NCI-H748 treated with DMSO at 0.1 percent for 48 hours (cell line): ENCODE measurements around the gene CHST15.

ENCODE experiments used
- DNase-seq: peaks from one replicate; lab custom pipeline; 2025; lab: John Stamatoyannopoulos, UW

The CHST15 gene

DNA sequence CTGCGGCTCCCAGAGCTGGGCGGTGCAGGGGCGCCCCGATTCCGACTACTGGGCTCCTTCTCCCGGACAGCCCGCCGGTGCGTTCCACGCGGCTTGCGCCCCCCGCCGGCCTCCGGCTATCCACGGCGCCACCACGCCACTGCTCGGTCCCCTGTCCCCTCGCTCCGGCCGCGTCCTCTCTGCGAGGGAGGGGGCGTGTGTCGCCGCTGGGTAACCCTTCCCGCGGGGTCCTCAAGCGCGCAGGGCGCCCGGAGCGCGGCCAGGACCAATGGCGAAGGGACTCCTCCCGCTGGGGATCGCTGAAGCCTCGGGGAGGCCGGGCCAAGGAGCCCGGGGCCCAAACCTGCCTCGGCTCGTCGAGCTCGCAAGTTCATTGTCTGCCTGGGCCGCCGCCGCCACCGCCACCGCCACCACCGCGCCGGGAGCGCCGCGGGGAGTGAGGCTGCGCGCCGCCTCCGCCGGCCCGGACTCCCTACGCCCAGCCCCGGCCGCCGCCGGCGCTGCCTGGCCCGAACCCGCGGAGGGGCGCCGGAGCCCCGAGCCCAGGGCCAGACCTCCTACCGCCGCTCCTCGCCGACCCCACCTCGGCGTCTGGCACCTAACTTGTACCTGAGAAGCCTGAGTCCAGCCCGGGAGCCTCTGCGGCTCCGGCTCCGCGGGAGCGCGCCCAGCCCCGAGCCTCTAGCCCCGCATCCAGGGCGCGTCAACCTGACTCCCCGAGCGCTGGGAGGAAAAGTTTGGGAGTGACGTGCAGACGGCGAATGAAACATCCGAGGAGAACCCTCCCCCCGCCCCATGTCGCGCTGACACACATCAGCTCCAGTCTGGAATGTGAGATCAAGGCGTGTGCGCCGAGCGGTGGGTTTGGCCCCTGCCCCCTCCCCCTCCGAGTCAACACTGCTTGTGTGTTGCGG, at the start of gene CHST15:
Gene CHST15 (minus strand): TSS at position 739 of the 914 bp plus-strand sequence. CDS start 47,386 bp downstream, outside the sequence.
- DNase-seq: no peak

DNA sequence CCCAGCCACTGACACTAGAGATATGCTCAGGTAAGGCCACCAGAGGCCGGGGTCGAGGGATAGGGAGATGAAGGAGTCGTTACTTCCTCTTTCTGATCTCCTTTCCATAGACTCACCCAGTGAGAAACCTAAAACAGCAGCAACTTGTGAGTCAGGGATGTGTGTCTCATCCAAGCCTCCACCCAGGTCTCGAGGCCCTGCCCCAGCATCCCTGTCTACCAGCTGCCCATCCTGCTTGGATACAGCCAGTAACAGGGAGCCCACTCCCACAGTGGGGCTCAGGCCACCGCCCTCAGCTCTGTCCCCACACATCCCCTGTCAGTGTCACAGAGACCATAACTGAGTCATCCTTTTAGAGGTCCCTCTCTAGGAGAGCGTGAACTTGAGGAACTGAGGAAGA, 49.6 kb upstream of the CHST15 start:
- DNase-seq: no peak

DNA sequence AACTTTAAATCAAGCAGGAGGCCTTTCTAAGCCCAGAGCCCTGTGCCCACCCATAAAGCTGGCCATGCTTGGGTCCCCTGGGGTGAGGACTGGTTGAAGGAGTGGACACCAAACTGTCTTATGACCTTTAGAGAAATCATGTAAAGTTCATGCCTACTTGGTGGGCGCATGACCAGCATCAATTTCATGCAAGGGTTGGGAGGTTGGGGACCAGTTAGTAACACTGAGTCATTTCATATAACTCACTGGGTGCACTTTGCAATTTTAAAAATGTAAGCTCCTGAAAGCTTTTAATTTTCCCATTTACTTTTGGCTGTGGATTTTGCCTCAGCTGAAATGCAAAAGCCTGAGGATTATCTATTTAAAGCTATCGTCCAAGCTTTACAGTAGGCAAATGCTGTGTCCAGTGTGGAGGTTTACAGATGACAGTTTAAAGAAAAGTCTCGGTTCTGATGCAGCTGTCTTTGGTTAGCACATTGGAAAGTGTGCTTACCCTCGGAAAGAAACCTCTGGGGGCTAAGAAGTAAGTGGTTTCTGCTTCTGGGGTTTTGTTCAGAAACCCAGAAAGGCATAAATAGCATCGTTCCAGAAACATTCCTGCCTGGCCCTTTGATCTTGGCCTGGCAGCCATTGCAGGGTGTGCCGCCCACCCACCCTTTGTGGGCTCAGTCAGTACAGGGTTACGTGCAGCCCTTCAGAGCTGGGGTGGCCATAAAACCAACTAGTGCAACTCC, 48.8 kb upstream of the CHST15 start:
- no peak for DNase-seq

GRCh38 chr10:124138883-124139348, 45.5 kb upstream of the CHST15 start:
- no peak for DNase-seq

GRCh38 chr10:124138195-124138882, 44.9 kb upstream of the CHST15 start:
- no peak for DNase-seq

DNA sequence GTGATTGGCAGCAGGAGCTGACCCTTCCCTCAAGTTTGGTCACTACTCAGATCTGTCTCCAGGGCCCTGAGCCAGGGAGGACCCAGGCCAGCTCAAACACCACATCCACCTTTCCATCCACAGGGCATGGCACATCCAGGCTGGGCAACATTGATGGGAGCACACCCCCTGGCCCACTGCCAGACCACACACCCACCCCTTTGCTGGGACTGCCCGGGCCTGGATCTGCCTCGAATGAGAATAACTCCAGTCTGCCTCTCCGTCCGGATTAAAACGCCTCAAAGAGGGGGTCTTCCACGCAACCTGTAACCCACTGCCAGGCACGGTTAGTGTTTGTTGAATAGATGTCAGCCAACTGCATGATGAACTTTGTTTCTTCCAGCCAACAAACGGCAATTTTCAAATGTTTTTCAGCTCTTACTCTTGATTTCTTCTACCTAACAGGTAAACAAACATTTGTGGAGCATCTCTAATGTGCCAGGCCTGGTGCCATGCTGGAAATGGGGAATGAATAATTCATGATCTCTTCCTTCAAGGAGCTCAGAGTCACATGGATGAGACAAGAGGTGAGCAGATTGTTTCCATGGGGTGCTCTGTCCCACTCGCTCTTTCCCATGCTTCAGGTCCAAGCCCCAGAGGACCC, 41.0 kb upstream of the CHST15 start:
- DNase-seq: no peak

GRCh38 chr10:124132876-124133275, 39.5 kb upstream of the CHST15 start:
- no peak for DNase-seq

GRCh38 chr10:124132306-124132705, 38.9 kb upstream of the CHST15 start:
- DNase-seq: no peak

GRCh38 chr10:124131172-124131571, 37.8 kb upstream of the CHST15 start:
- DNase-seq: no peak

DNA sequence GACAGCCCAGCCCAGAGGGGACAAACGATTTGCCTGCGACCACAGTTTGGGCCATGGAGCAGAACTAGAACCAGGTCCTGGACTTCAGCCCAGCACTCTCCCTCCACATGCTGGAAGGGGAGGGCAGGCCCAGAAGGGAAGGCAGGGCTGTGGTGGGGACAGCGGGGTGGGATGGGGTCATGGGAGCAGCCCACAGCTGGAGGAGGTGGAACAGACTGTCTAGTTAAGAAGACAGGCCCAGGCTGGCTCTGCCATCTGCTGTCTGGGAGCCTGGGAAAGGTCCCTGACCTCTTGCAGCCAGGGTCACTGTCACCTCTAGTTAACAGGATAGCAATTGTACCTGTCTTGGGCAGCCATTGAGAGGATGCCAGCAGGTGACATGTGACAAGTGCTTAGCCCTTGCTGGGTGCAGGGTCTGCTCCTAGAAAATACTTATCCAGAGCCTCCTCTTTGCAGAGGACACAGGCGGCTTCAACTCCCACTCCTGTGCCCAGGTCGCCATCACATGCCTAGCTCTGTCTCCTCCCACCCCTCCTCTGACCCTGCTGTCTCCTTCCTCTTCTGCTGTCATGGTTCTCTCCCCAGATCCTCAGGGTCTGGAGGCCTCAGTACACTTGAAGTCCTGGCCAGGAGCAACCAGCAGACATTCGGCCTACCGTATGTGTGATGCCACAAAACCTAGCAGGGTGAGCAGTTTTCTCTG, 37.0 kb upstream of the CHST15 start:
- DNase-seq: no peak

- DNase-seq: no peak
Observed at GRCh38 chr10:124129471-124129870, 36.1 kb upstream of the CHST15 start.

- no peak for DNase-seq
Observed at GRCh38 chr10:124128811-124129145, 35.4 kb upstream of the CHST15 start.

DNA sequence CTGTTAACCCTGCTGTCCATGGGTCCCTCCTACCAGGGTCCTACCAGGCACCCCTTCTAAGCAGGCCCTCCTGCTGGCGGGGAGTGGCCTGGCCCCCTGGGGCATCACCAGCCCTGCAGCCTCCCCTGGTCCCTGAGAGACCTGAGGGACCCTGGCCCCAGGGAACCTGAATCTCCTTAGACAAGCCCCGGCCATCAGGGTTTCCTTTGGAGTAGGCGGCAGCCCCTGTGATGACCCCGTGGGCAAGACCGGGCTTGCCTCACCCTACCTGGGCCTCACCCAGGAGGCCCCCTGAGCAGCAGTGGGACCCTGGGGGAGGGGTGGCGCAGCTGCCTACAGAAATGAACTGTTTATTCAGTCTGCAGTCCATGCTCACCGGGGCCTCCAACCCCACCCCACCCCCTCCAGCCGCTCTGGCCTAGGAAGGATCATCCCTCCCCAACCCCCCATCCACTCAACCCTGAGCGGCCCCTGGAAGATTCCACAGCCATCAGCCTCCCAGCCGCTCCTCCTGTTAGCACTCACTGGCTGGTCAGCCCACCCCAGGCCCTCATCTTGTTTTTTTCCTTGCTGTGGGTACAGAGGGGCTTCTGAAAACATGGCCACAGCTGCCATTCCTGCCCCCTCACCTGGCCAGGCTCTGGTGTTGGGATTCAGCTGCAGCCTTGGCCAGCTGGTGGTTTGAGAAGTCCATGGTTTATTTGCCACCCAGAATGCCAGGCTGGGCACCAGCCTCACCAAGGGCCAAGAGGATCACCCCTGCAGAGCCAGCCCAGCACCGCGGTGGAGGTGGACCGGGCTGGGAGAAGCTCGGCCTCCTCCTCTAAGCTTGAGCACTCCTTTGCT, 34.8 kb upstream of the CHST15 start:
- no peak for DNase-seq

GRCh38 chr10:124127563-124127962, 34.2 kb upstream of the CHST15 start:
- DNase-seq: no peak

- no peak for DNase-seq
Observed at GRCh38 chr10:124126983-124127385, 33.6 kb upstream of the CHST15 start.

DNA sequence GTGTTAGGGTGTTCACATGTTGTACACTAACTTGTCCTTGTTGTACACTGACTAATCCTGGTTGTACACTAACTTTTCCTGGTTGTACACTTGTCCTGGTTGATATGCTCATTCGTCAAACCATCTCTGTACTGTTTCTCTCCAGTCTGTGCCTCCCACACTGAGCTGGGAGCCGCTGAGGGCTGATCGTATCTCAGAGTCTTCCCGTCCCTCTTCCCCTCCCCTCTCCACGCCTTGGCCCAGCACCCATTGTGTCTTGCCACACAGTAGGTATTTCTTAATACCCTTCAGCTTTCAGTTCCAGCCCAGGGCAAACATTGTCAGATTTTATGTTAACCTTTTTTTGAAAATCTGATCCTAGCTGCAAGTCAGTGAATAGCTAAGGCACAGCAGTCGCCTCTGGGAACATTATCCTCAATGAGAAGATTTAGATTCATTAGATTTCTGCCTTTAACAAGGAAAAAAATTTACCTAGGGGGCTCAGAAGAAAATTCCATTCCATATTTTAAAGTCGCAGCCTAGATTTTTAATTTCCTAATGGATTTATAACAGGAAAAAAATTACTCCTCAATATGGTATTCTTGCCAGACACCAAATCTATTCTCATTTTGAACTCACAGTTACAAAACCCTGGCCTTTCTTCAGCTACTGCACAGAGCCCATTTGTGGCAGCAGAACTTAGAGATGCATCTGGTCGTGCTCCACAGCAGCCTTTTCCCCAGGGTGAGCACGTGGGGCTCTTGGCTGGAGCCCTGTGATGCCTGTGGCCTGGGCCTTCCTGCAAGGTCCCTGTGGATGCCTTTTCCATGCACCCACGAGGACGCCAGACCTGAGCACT, 33.0 kb upstream of the CHST15 start:
- no peak for DNase-seq

GRCh38 chr10:124125305-124126116, 32.1 kb upstream of the CHST15 start:
- no peak for DNase-seq

- no peak for DNase-seq
Observed at GRCh38 chr10:124124769-124125161, 31.4 kb upstream of the CHST15 start.
